ENCODE measurements around the gene PIP4K2C.

Gene PIP4K2C

DNA sequence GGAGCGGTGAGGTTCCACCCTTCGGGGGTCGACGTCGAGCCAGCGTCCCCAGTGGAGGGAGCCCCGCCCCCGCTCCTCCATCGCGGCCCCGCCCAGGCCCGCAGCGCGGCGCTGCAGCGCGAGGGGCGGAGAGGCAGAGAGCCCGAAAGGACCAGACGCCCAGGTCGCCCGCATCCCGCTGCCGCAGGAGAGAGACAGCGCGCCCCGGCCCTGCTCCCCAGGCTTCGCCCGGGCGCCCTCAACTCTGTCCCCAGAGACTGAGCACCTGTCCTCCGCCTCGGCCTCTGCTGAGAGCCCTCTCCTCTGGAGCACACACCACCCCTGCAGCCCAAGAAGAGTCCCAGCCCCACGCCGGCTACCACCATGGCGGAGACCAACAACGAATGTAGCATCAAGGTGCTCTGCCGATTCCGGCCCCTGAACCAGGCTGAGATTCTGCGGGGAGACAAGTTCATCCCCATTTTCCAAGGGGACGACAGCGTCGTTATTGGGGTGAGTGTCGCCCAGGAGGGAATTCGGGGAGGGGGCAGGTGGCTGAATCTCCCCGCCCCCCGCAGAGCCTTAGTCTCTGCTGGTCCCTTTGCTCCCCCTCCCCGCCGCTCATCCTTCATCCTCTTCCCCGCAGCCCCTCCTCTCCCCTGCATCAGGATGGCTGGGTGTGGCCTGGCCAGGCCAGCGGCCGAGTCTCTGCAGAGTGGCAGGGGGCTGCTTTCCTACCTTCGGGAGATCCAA, 40.9 kb upstream of the PIP4K2C start, which contains the start of gene KIF5A:
Gene KIF5A, plus strand, starts transcription at position 136 of the 732 bp plus-strand sequence. Its CDS starts 228 bp downstream, at position 364.
- TF ChIP-seq, protein P1, sequence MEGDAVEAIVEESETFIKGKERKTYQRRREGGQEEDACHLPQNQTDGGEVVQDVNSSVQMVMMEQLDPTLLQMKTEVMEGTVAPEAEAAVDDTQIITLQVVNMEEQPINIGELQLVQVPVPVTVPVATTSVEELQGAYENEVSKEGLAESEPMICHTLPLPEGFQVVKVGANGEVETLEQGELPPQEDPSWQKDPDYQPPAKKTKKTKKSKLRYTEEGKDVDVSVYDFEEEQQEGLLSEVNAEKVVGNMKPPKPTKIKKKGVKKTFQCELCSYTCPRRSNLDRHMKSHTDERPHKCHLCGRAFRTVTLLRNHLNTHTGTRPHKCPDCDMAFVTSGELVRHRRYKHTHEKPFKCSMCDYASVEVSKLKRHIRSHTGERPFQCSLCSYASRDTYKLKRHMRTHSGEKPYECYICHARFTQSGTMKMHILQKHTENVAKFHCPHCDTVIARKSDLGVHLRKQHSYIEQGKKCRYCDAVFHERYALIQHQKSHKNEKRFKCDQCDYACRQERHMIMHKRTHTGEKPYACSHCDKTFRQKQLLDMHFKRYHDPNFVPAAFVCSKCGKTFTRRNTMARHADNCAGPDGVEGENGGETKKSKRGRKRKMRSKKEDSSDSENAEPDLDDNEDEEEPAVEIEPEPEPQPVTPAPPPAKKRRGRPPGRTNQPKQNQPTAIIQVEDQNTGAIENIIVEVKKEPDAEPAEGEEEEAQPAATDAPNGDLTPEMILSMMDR (IDR thresholded peaks at IDR 0.05; ENCODE audit: insufficient read depth, low read length, poor library complexity, severe bottlenecking): no peak
- TF ChIP-seq EZH2phosphoT487 (conservative IDR thresholded peaks at IDR 0.05; ENCODE audit: low read length): no peak
- Histone ChIP-seq H3K36me3 (ENCODE audit: low read length) (no peaks in the 10 kb centered on the region), H3K9me2 (replicated peaks; ENCODE audit: insufficient read depth, low read length) (no peaks in the 10 kb centered on the region), H3K9ac (ENCODE audit: low read length) (peak within 1 kb of the TSS; percentile 23; the same call in 1 of the 2 replicates), H2AFZ (ENCODE audit: low read depth, low read length, severe bottlenecking) (peak within 1 kb of the TSS; percentile 47), H3K9me3 (ENCODE audit: insufficient read depth, low read length) (no peaks in the 10 kb centered on the region), H3K79me2 (ENCODE audit: insufficient read depth, low read length) (peaks cover 19% of the 10 kb centered on the region; the same call in 1 of the 2 replicates), H3K27me3 (ENCODE audit: low read length) (no peaks in the 10 kb centered on the region), H3K4me2 (ENCODE audit: low read depth, low read length, poor library complexity, severe bottlenecking) (peak within 1 kb of the TSS; percentile 52), H4K20me1 (ENCODE audit: low read depth, low read length) (no peaks in the 10 kb centered on the region), H3F3A (ENCODE audit: insufficient read depth) (no peaks in the 10 kb centered on the region), H3K4me3 (ENCODE audit: insufficient read depth, low read length, poor library complexity, severe bottlenecking) (peak within 1 kb of the TSS; percentile 10), H3K27ac (ENCODE audit: low read depth, low read length) (no peak within 1 kb of the TSS)

DNA sequence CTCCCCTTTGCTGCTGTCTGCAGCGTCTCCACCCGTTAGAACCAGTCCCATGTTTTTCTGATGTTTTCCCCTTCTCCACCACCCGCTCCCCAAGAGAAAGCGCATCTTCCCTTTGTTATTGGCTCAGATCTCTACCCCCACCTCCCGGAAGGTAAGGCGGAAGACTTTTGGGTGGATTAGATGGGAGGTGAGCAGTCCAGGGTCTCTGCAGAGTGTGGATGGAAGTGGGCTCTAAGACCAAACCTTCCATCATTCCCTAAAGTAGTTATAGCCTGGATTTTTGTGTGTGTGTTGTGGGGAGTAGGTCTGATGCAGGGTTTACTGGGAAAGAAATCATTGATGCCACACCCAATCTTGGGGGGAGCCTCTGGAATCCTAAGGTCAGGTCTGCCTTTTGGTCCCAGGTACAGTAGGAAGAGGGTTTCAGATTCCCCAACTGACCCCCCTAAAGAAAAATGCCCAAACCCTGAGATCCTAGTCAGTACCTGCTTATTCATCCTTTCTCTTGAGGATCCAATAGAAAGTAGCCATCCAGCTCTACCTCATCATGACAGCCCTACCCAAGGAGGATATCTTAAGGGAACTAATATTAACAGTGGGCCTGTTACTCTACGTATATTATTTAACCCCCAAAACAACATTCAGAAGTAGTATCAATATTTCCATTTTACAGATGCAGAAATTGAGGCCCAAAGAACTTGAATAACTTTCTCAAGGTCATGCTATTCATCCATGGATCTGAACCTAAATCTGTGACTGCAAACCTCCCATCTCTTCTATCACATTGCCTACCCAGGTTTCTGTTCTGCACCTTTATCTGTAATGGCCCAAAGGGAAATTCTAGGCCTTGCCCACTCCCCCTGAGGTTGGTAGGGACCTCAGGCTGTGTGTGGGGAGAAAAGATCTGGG, 40.1 kb upstream of the PIP4K2C start:
- Histone ChIP-seq H3K79me2 (ENCODE audit: insufficient read depth, low read length) (peaks cover 11% of the 10 kb centered on the region; the same call in 1 of the 2 replicates), H3K9ac (ENCODE audit: low read length) (no peak overlapping the region), H3K9me3 (ENCODE audit: insufficient read depth, low read length) (no peaks in the 10 kb centered on the region), H3K4me3 (ENCODE audit: insufficient read depth, low read length, poor library complexity, severe bottlenecking) (no peak overlapping the region), H3K4me2 (ENCODE audit: low read depth, low read length, poor library complexity, severe bottlenecking) (no peak overlapping the region), H4K20me1 (ENCODE audit: low read depth, low read length) (no peaks in the 10 kb centered on the region), H3K9me2 (replicated peaks; ENCODE audit: insufficient read depth, low read length) (no peaks in the 10 kb centered on the region), H3K36me3 (ENCODE audit: low read length) (no peaks in the 10 kb centered on the region), H3K27ac (ENCODE audit: low read depth, low read length) (no peak overlapping the region), H3F3A (ENCODE audit: insufficient read depth) (no peaks in the 10 kb centered on the region), H2AFZ (ENCODE audit: low read depth, low read length, severe bottlenecking) (no peak overlapping the region), H3K27me3 (ENCODE audit: low read length) (no peaks in the 10 kb centered on the region)
- TF ChIP-seq, protein P1 (IDR thresholded peaks at IDR 0.05; ENCODE audit: insufficient read depth, low read length, poor library complexity, severe bottlenecking): no peak
- no peak for TF ChIP-seq EZH2phosphoT487 (conservative IDR thresholded peaks at IDR 0.05; ENCODE audit: low read length)

DNA sequence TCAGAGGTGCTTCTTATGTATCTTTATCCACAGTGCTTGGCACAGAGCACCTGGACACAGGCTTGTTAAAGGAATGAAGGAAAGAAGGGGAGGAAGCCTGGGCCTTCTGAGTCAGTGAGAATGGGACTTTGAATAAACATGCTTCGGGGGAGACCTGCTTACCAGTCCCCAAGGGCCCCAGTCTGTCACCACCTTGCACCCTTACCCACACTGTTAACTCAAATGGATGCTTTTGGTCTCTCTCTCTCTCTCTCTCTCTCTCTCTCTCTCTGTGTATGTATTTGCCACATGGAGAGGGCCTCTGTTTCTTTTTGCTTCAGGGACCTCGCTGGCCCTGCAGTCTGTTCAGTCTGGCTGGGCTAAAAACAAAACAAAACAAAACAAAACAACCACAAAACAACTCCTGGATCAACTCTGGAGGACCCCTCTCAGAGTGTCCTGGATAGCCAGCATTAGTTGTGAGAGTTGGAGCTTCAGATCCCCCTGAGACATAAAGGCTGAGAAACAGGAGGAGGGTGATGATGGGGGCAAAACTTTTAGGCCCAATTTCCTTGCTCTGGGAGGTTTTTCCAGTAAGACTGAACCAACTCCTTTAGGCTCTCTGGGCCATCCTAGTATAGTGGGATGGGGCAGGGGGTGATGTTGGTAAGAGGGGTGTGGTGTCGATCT, 39.2 kb upstream of the PIP4K2C start:
- no peaks in the 10 kb centered on the region for H3K9me2 ChIP-seq (replicated peaks; ENCODE audit: insufficient read depth, low read length)
- H3K27ac ChIP-seq (ENCODE audit: low read depth, low read length): no peak overlapping the region
- no peak overlapping the region for H3K9ac ChIP-seq (ENCODE audit: low read length)
- H3K9me3 ChIP-seq (ENCODE audit: insufficient read depth, low read length): no peaks in the 10 kb centered on the region
- no peaks in the 10 kb centered on the region for H3K27me3 ChIP-seq (ENCODE audit: low read length)
- H3F3A ChIP-seq (ENCODE audit: insufficient read depth): no peaks in the 10 kb centered on the region
- no peaks in the 10 kb centered on the region for H3K36me3 ChIP-seq (ENCODE audit: low read length)
- H3K79me2 ChIP-seq (ENCODE audit: insufficient read depth, low read length): peaks cover 2% of the 10 kb centered on the region; the same call in 1 of the 2 replicates
- H2AFZ ChIP-seq (ENCODE audit: low read depth, low read length, severe bottlenecking): no peak overlapping the region
- TF ChIP-seq, protein P1 (IDR thresholded peaks at IDR 0.05; ENCODE audit: insufficient read depth, low read length, poor library complexity, severe bottlenecking): no peak
- TF ChIP-seq EZH2phosphoT487 (conservative IDR thresholded peaks at IDR 0.05; ENCODE audit: low read length): no peak
- no peak overlapping the region for H3K4me2 ChIP-seq (ENCODE audit: low read depth, low read length, poor library complexity, severe bottlenecking)
- no peaks in the 10 kb centered on the region for H4K20me1 ChIP-seq (ENCODE audit: low read depth, low read length)
- H3K4me3 ChIP-seq (ENCODE audit: insufficient read depth, low read length, poor library complexity, severe bottlenecking): no peak overlapping the region
